SK-N-SH (cell line): Measurements from ENCODE around the gene R3HDM2. TPM values are rescaled to one million over a fixed set of nuclear protein-coding genes. Genes with fewer than 3 reads are reported as not detected.

Experiments used
- CTCF ChIA-PET: fragments of 300-600, 350-600 bp; formaldehyde crosslinking; extraction: SDS; loops from one replicate; lab custom pipeline; 2021; lab: Yijun Ruan, JAX
- POLR2A ChIA-PET: fragments of 350-600 bp; sonication (Branson Sonifier 250); formaldehyde crosslinking; extraction: SDS; loops from one replicate; lab custom pipeline; 2020; ENCODE audit warnings: antibody characterized with exemption, inconsistent platforms; lab: Yijun Ruan, JAX
- DNase-seq: peaks from one replicate; pipeline ENCODE4 v3.0.0; 2012
- H2AFZ ChIP-seq: fragments of 200-600 bp; sonication (generic); 2 replicates; pipeline ENCODE4 v1.8.1; 2016; ENCODE audit warnings: antibody characterized with exemption, mild to moderate bottlenecking, low read depth
- H3F3A ChIP-seq: fragments of 200-600 bp; sonication (generic); replicated peaks from 2 replicates; pipeline ENCODE3; 2016; ENCODE audit warnings: antibody characterized with exemption, mild to moderate bottlenecking; ENCODE audit not compliant: insufficient read depth
- H3K27ac ChIP-seq, 2 experiments: fragments of 200-500 bp in 1 of 2; fragments of 200-600 bp in 1 of 2; sonication (Bioruptor generic) in 1 of 2; sonication (generic), shearing (Covaris generic) in 1 of 2; 2 replicates each; pipeline versions ENCODE4 v1.5.1 to v1.6.1; 2014 to 2016; ENCODE audit warnings: low read depth in 2 of 2, inconsistent platforms in 1 of 2, low read length in 1 of 2, mild to moderate bottlenecking in 1 of 2, mixed read lengths in 1 of 2
- H3K27me3 ChIP-seq: fragments of 200-600 bp; sonication (generic), shearing (Covaris generic); 2 replicates; pipeline ENCODE4 v1.6.1; 2016; ENCODE audit warnings: mixed run types; ENCODE audit not compliant: insufficient read depth
- H3K36me3 ChIP-seq, 2 experiments: fragments of 200-500 bp in 1 of 2; fragments of 200-600 bp in 1 of 2; sonication (Bioruptor generic) in 1 of 2; sonication (generic) in 1 of 2; replicated peaks in 1 of 2; 2 replicates each; pipeline versions ENCODE3 to v1.5.1; 2014 to 2016; ENCODE audit warnings: low read length in 1 of 2, mild to moderate bottlenecking in 1 of 2; ENCODE audit not compliant: insufficient read depth in 2 of 2, control insufficient read depth in 1 of 2
- H3K4me1 ChIP-seq, 2 experiments: fragments of 200-500 bp in 1 of 2; fragments of 200-600 bp in 1 of 2; sonication (Bioruptor generic) in 1 of 2; sonication (generic), shearing (Covaris generic) in 1 of 2; 2 replicates each; pipeline versions ENCODE4 v1.5.1 to v1.6.1; 2014 to 2016; ENCODE audit warnings: low read depth in 1 of 2, low read length in 1 of 2, mixed run types in 1 of 2; ENCODE audit not compliant: insufficient read depth in 2 of 2, control insufficient read depth in 1 of 2
- H3K4me2 ChIP-seq: fragments of 200-600 bp; sonication (generic), shearing (Covaris generic); 2 replicates; pipeline ENCODE4 v1.6.1; 2017; ENCODE audit warnings: mixed run types
- H3K4me3 ChIP-seq, 2 experiments: fragments of 200-500 bp in 1 of 2; fragments of 200-600 bp in 1 of 2; sonication (Bioruptor generic) in 1 of 2; sonication (generic), shearing (Covaris generic) in 1 of 2; 2 replicates each; pipeline versions ENCODE4 v1.5.1 to v1.8.1; 2014 to 2016; ENCODE audit warnings: low read depth in 2 of 2, inconsistent platforms in 1 of 2, low read length in 1 of 2, mild to moderate bottlenecking in 1 of 2, mixed read lengths in 1 of 2, moderate library complexity in 1 of 2
- H3K79me2 ChIP-seq: fragments of 200-600 bp; sonication (generic); 2 replicates; pipeline ENCODE4 v1.8.1; 2017; ENCODE audit warnings: mild to moderate bottlenecking; ENCODE audit not compliant: insufficient read depth
- H3K9ac ChIP-seq: fragments of 200-600 bp; sonication (generic); 2 replicates; pipeline ENCODE4 v1.6.1; 2017; ENCODE audit warnings: mixed run types
- H3K9me2 ChIP-seq: fragments of 200-600 bp; sonication (generic); 2 replicates; pipeline ENCODE4 v1.6.1; 2017; ENCODE audit warnings: mixed run types
- H3K9me3 ChIP-seq: fragments of 200-600 bp; sonication (generic); 2 replicates; pipeline ENCODE4 v1.6.1; 2017; ENCODE audit warnings: mixed run types, mild to moderate bottlenecking, moderate library complexity
- H4K20me1 ChIP-seq: fragments of 200-600 bp; sonication (generic); 2 replicates; pipeline ENCODE4 v1.6.1; 2017; ENCODE audit warnings: mild to moderate bottlenecking, mixed run types; ENCODE audit not compliant: insufficient read depth
- ELF1 ChIP-seq: IDR thresholded peaks from 2 replicates; pipeline ENCODE4 v1.4.0; 2012
- EP300 ChIP-seq, 2 experiments: IDR thresholded peaks; 2 replicates each; pipeline versions ENCODE4 v1.4.0 to v1.6.1; 2012; ENCODE audit warnings: borderline replicate concordance in 1 of 2, low read depth in 1 of 2, low read length in 1 of 2
- FOXJ3 ChIP-seq: sonication (generic); formaldehyde crosslinking; IDR thresholded peaks from 2 replicates; pipeline ENCODE4 v1.5.1; 2020; ENCODE audit warnings: mild to moderate bottlenecking, missing genetic modification reagents
- FOXM1 ChIP-seq: IDR thresholded peaks from 2 replicates; pipeline ENCODE4 v1.4.0; 2012; ENCODE audit warnings: low read depth, mild to moderate bottlenecking
- MEF2A ChIP-seq: IDR thresholded peaks from 2 replicates; pipeline ENCODE4 v1.4.0; 2012; ENCODE audit warnings: low read depth, borderline replicate concordance
- TCF12 ChIP-seq: IDR thresholded peaks from 2 replicates; pipeline ENCODE4 v1.4.0; 2012
- TEAD4 ChIP-seq: IDR thresholded peaks from 2 replicates; pipeline ENCODE4 v1.4.0; 2012; ENCODE audit warnings: mild to moderate bottlenecking, borderline replicate concordance; ENCODE audit not compliant: insufficient read depth
- WGBS: methylation state at CpG from one replicate; pipeline ENCODE4 v1.1.6; 2017; ENCODE audit warnings: low lambda C conversion rate; 5-methylcytosine and 5-hydroxymethylcytosine counted together
- polyA plus RNA-seq, 3 experiments: library from polyadenylated mRNA; depleted of rRNA; stranded (reverse); fragments of >200 nt; gene quantifications; 2 replicates each; pipeline ENCODE4 v1.2.3, GENCODE V29; 2012
- TF ChIP-seq, protein P1 (sequence below): fragments of 150-350 bp; IDR thresholded peaks from 2 replicates; pipeline ENCODE4 v1.6.1; 2016; ENCODE audit warnings: mild to moderate bottlenecking, low read depth, low read length
- TF ChIP-seq, protein P2 (sequence below): IDR thresholded peaks from 2 replicates; pipeline ENCODE4 v1.4.0; 2012; ENCODE audit warnings: low read depth, borderline replicate concordance
- TF ChIP-seq, protein P3 (sequence below): IDR thresholded peaks from 2 replicates; pipeline ENCODE4; 2012
- TF ChIP-seq, protein P4 (sequence below): IDR thresholded peaks from 2 replicates; pipeline ENCODE4 v1.4.0; 2012; ENCODE audit warnings: low read depth, borderline replicate concordance

Gene R3HDM2
- polyA plus RNA-seq, 1 of the 3 experiments (the other 2 are of a cell fraction) = 23.1 TPM

DNA sequence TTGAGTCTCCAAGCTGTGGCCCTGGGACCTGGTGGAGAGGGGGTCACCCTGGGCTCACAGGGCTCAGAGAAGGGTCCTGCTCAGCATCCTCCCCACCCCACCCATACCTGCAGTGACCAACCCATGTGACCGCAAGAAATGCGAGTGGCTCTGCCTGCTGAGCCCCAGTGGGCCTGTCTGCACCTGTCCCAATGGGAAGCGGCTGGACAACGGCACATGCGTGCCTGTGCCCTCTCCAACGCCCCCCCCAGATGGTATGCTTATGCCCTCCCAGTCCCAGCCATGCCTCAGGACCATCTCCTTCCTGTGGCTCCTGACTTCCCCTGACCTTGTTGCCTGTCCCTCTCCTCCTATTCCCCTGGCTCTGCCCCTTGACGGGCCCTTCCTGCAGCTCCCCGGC is 220.9 kb downstream of the R3HDM2 start:
- Histone ChIP-seq H3K9ac (no peak overlapping the region), H3K4me2 (no peak overlapping the region), H3K36me3 (peaks cover 0 to 34% of the 10 kb centered on the region in 2 experiments), H4K20me1 (0 out of 2 replicates have a peak, but pooled peaks cover 5% of the 10 kb centered on the region), H3K9me2 (no peaks in the 10 kb centered on the region), H3K4me1 (peaks cover 0 to 9% of the 10 kb centered on the region in 2 experiments; a peak in 1 of 4 replicates), H3F3A (peaks cover 13% of the 10 kb centered on the region), H3K27ac (no peak overlapping the region), H2AFZ (no peak overlapping the region), H3K27me3 (no peaks in the 10 kb centered on the region), H3K79me2 (no peaks in the 10 kb centered on the region), H3K9me3 (no peaks in the 10 kb centered on the region), H3K4me3 (no peak overlapping the region)
- DNase-seq = no peak
- TF ChIP-seq EP300 (IDR thresholded peaks at IDR 0.05; ENCODE audit: borderline replicate concordance in 1 of 2, low read depth in 1 of 2, low read length in 1 of 2) = no peak
- TF ChIP-seq, protein P1, sequence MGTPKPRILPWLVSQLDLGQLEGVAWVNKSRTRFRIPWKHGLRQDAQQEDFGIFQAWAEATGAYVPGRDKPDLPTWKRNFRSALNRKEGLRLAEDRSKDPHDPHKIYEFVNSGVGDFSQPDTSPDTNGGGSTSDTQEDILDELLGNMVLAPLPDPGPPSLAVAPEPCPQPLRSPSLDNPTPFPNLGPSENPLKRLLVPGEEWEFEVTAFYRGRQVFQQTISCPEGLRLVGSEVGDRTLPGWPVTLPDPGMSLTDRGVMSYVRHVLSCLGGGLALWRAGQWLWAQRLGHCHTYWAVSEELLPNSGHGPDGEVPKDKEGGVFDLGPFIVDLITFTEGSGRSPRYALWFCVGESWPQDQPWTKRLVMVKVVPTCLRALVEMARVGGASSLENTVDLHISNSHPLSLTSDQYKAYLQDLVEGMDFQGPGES = no peak
- no peak for TF ChIP-seq TCF12
- TF ChIP-seq, protein P2, sequence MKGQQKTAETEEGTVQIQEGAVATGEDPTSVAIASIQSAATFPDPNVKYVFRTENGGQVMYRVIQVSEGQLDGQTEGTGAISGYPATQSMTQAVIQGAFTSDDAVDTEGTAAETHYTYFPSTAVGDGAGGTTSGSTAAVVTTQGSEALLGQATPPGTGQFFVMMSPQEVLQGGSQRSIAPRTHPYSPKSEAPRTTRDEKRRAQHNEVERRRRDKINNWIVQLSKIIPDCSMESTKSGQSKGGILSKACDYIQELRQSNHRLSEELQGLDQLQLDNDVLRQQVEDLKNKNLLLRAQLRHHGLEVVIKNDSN = no peak
- no peak for TF ChIP-seq MEF2A
- TF ChIP-seq, protein P3, sequence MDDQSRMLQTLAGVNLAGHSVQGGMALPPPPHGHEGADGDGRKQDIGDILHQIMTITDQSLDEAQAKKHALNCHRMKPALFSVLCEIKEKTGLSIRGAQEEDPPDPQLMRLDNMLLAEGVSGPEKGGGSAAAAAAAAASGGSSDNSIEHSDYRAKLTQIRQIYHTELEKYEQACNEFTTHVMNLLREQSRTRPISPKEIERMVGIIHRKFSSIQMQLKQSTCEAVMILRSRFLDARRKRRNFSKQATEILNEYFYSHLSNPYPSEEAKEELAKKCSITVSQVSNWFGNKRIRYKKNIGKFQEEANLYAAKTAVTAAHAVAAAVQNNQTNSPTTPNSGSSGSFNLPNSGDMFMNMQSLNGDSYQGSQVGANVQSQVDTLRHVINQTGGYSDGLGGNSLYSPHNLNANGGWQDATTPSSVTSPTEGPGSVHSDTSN = no peak
- TF ChIP-seq, protein P4, sequence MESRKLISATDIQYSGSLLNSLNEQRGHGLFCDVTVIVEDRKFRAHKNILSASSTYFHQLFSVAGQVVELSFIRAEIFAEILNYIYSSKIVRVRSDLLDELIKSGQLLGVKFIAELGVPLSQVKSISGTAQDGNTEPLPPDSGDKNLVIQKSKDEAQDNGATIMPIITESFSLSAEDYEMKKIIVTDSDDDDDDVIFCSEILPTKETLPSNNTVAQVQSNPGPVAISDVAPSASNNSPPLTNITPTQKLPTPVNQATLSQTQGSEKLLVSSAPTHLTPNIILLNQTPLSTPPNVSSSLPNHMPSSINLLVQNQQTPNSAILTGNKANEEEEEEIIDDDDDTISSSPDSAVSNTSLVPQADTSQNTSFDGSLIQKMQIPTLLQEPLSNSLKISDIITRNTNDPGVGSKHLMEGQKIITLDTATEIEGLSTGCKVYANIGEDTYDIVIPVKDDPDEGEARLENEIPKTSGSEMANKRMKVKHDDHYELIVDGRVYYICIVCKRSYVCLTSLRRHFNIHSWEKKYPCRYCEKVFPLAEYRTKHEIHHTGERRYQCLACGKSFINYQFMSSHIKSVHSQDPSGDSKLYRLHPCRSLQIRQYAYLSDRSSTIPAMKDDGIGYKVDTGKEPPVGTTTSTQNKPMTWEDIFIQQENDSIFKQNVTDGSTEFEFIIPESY = no peak
- no peak for TF ChIP-seq TEAD4
- no peak for TF ChIP-seq FOXM1
- TF ChIP-seq FOXJ3 (CRISPR knock-in tag) = no peak
- no peak for TF ChIP-seq ELF1
- WGBS = 92% methylated on average over 8 of the region's 8 CpGs
- POLR2A ChIA-PET = no interaction called here
- CTCF ChIA-PET = interaction anchor here (15.9 kb wide), 1 partner anchor 28 kb away, joined by 937 read pairs; the partner anchor contains the start of genes SHMT2 and STAC3
